ENCODE data around the gene B9D1.

DNA sequence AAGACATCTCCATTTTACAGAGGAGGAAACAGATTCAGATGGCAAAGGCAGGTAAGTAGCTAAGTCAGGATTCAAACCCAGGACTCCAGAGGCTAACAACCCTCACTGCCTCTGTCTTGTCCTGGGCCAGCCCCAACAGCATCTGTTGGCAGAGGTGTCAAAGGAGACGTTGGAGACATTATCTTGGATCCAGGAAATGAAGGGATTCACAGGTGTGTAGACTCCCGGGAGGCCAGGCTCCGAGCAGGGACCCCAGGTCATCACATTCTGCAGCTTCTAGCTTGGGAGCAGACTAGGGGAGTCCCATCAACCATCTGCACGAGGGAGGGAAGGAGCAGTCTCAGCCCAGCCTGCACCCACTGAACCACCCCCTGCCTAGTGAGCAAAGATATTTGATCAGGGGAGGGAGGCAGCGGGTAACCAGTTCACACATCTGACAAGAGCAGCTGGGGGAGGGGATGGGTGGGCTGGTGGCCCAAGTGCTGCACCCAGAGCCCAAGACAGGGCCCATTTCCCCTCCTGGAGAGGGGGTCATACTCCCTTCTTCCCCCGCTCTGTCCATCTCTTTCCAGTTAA is 1.0 kb upstream of the B9D1 start:
- TF ChIP-seq CTCF (IDR thresholded peaks at IDR 0.05) = no peak
- no peak for TF ChIP-seq POLR2A (IDR thresholded peaks at IDR 0.05)

All from heart left ventricle (tissue), 13 donors.